ENCODE measurements around the gene FILIP1.

GRCh38 chr6:75419416-75419815 is 74.2 kb downstream of the FILIP1 start:
- TF ChIP-seq, protein P1, sequence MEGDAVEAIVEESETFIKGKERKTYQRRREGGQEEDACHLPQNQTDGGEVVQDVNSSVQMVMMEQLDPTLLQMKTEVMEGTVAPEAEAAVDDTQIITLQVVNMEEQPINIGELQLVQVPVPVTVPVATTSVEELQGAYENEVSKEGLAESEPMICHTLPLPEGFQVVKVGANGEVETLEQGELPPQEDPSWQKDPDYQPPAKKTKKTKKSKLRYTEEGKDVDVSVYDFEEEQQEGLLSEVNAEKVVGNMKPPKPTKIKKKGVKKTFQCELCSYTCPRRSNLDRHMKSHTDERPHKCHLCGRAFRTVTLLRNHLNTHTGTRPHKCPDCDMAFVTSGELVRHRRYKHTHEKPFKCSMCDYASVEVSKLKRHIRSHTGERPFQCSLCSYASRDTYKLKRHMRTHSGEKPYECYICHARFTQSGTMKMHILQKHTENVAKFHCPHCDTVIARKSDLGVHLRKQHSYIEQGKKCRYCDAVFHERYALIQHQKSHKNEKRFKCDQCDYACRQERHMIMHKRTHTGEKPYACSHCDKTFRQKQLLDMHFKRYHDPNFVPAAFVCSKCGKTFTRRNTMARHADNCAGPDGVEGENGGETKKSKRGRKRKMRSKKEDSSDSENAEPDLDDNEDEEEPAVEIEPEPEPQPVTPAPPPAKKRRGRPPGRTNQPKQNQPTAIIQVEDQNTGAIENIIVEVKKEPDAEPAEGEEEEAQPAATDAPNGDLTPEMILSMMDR (IDR thresholded peaks at IDR 0.05): no peak
- TF ChIP-seq POLR2A (IDR thresholded peaks at IDR 0.05): no peak
